ENCODE measurements around the gene PIAS4. TPM values are rescaled to one million over a fixed set of nuclear protein-coding genes. Genes with fewer than 3 reads are reported as not detected.

PIAS4 gene
- total and polyA plus RNA-seq, 2 of the 13 experiments (the other 11 are each of a cell fraction or from before 2014, with no cell fraction given): 9.0 to 20.1 TPM

DNA sequence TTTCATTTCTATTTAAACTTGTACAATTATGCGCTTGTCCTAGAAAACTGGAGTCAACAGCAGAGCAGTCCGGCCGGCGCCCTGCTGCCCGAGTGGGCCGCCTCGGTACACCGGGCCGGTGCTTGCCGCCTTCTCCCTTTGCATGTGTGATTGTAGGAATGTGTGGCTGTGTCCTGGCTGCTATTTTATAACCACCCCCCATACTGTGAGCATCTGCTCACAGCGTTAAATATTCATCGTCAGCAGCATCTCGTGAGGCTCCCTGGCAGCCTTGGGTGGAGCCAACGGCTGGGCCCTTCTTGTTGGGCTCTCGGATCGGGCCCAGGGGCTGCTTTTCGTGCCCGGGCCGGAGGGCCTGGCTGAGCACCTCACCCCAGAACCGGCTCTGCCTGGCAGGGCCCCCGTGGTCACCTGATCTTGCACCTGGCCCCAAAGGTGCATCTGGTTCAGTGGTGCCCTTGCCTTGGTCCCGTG, 10.6 kb downstream of the PIAS4 start:
- Histone ChIP-seq H4K20me1 (ENCODE audit: insufficient read depth, low read length) (no peaks in the 10 kb centered on the region), H3K4me2 (ENCODE audit: low read depth, low read length) (no peak overlapping the region), H3K27me3 (ENCODE audit: control insufficient read depth in 1 of 2, insufficient read depth in 2 of 2, low read length in 2 of 2) (no peaks in the 10 kb centered on the region), H3K4me1 (ENCODE audit: insufficient read depth, low read length) (no peaks in the 10 kb centered on the region), H3K4me3 (replicated peaks in 1 of 3; ENCODE audit: insufficient read depth in 1 of 3, low read depth in 2 of 3, low read length in 3 of 3) (no peak overlapping the region), H3K36me3 (replicated peaks in 1 of 2; ENCODE audit: control insufficient read depth in 1 of 2, insufficient read depth in 2 of 2, low read length in 2 of 2) (peaks cover 19 to 25% of the 10 kb centered on the region in 2 experiments; a peak in 4 of 5 replicates), H3K27ac (ENCODE audit: extremely low read length, insufficient read depth, low read length) (no peak overlapping the region), H2AFZ (ENCODE audit: low read length) (no peak overlapping the region), H3K9me3 (ENCODE audit: low read length) (no peaks in the 10 kb centered on the region), H3K9ac (ENCODE audit: insufficient read depth, low read depth, low read length) (no peak overlapping the region), H3K79me2 (ENCODE audit: insufficient read depth, low read length) (peaks cover 12% of the 10 kb centered on the region)
- CTCF ChIA-PET (ENCODE audit: low intra/inter-chr PET ratio, low total read pairs): no interaction called here
- POLR2A ChIA-PET: no interaction called here
- in situ Hi-C loops (cut with HindIII; ENCODE audit: extremely low pct_ligation_motif_present, low pct_unique_long_range_greater_than_20kb) (no loop called here), intact Hi-C loops (cut with micrococcal nuclease; ENCODE audit: unreplicated experiment) (no loop called here)
- no TSS peak for BruUV-seq (replicated peaks)
- WGBS (ENCODE audit: low lambda C conversion rate): 97% methylated on average over 19 of the region's 22 CpGs
- ATAC-seq (no peak), DNase-seq (ENCODE audit: low spot score) (no peak), FAIRE-seq (no peak)
- TF ChIP-seq KLF16 (CRISPR knock-in tag; IDR thresholded peaks at IDR 0.05): no peak
- TF ChIP-seq ZNF337 (CRISPR knock-in tag; IDR thresholded peaks at IDR 0.05; ENCODE audit: borderline replicate concordance, low read depth): no peak
- TF ChIP-seq SMAD9 (CRISPR knock-in tag; IDR thresholded peaks at IDR 0.05): no peak
- no peak for TF ChIP-seq ZFY (CRISPR knock-in tag; IDR thresholded peaks at IDR 0.05)
- no peak for TF ChIP-seq ZNF616 (CRISPR knock-in tag; IDR thresholded peaks at IDR 0.05; ENCODE audit: low read depth)
- no peak for TF ChIP-seq SMARCE1 (IDR thresholded peaks at IDR 0.05; ENCODE audit: borderline replicate concordance)
- TF ChIP-seq HNF4A (CRISPR knock-in tag; IDR thresholded peaks at IDR 0.05): no peak
- no peak for TF ChIP-seq HOXA5 (CRISPR knock-in tag; IDR thresholded peaks at IDR 0.05)
- TF ChIP-seq BCL6 (CRISPR knock-in tag; IDR thresholded peaks at IDR 0.05): no peak
- TF ChIP-seq ZNF282 (IDR thresholded peaks at IDR 0.05; ENCODE audit: partially characterized antibody): no peak
- TF ChIP-seq ZBTB3 (CRISPR knock-in tag; IDR thresholded peaks at IDR 0.05; ENCODE audit: borderline replicate concordance, low read depth): no peak
- TF ChIP-seq ZNF768 (CRISPR knock-in tag; IDR thresholded peaks at IDR 0.05): no peak
- TF ChIP-seq, protein P1, sequence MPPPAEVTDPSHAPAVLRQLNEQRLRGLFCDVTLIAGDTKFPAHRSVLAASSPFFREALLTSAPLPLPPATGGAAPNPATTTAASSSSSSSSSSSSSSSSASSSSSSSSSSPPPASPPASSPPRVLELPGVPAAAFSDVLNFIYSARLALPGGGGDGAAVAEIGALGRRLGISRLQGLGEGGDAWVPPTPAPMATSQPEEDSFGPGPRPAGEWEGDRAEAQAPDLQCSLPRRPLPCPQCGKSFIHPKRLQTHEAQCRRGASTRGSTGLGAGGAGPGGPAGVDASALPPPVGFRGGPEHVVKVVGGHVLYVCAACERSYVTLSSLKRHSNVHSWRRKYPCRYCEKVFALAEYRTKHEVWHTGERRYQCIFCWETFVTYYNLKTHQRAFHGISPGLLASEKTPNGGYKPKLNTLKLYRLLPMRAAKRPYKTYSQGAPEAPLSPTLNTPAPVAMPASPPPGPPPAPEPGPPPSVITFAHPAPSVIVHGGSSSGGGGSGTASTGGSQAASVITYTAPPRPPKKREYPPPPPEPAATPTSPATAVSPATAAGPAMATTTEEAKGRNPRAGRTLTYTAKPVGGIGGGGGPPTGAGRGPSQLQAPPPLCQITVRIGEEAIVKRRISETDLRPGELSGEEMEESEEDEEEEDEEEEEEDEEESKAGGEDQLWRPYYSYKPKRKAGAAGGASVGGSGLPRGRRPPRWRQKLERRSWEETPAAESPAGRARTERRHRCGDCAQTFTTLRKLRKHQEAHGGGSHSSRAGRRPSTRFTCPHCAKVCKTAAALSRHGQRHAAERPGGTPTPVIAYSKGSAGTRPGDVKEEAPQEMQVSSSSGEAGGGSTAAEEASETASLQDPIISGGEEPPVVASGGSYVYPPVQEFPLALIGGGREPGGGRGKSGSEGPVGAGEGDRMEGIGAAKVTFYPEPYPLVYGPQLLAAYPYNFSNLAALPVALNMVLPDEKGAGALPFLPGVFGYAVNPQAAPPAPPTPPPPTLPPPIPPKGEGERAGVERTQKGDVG (CRISPR knock-in tag; IDR thresholded peaks at IDR 0.05; ENCODE audit: borderline replicate concordance): no peak
- no peak for TF ChIP-seq ZNF329 (CRISPR knock-in tag; IDR thresholded peaks at IDR 0.05; ENCODE audit: low read depth)

Data from HepG2 (cell line).